OCI-LY3 (cell line): ENCODE data around the gene ATP5ME.

Experiments used
- CTCF ChIP-seq: fragments of 200-600, 300-600 bp; sonication (generic); IDR thresholded peaks from 2 replicates; pipeline ENCODE4 v1.5.1; 2014; ENCODE audit warnings: antibody characterized with exemption, low read length, low read depth
- EZH2phosphoT487 ChIP-seq: fragments of 200-600 bp; shearing (Covaris generic); IDR thresholded peaks from 2 replicates; pipeline ENCODE4 v1.6.1; 2018; ENCODE audit warnings: antibody characterized with exemption, mixed run types, low read depth

- TF ChIP-seq CTCF (no peak), EZH2phosphoT487 (no peak)
Measured at GRCh38 chr4:679629-680028, 5.6 kb upstream of the ATP5ME start.
